Activated CD4-positive, alpha-beta memory T cell treated with anti-CD3 and anti-CD28 coated beads, Interleukin-2, amount 10 ng/mL, durations not matched to agents 7 days and 5 days (primary cell): ENCODE data around the gene HNRNPU. TPM values are rescaled to one million over a fixed set of nuclear protein-coding genes. Genes with fewer than 3 reads are reported as not detected.

Experiments used
- CTCF ChIA-PET: fragments of 350-600 bp; sonication (Branson Sonifier 250); formaldehyde crosslinking; loops from one replicate; lab custom pipeline; 2021; ENCODE audit warnings: antibody characterized with exemption, inconsistent platforms; lab: Charles Lee
- POLR2A ChIA-PET: fragments of 350-600 bp; sonication (Branson Sonifier 250); formaldehyde crosslinking; loops from one replicate; lab custom pipeline; 2021; ENCODE audit warnings: antibody characterized with exemption; lab: Charles Lee
- DNase-seq: peaks from one replicate; pipeline ENCODE4 v3.0.0-alpha.2; 2020
- H3K27ac Mint-ChIP-seq: one replicate; pipeline ENCODE4 v1.8.0; 2021; ENCODE audit warnings: mild to moderate bottlenecking, mixed read lengths
- H3K27me3 Mint-ChIP-seq: one replicate; pipeline ENCODE4 v1.8.0; 2021; ENCODE audit warnings: mixed read lengths
- H3K36me3 Mint-ChIP-seq: one replicate; pipeline ENCODE4 v1.8.0; 2021; ENCODE audit warnings: low read depth, mixed read lengths
- H3K4me1 Mint-ChIP-seq: one replicate; pipeline ENCODE4 v1.8.0; 2021; ENCODE audit warnings: mixed read lengths
- H3K4me3 Mint-ChIP-seq: one replicate; pipeline ENCODE4 v1.8.0; 2021; ENCODE audit warnings: mild to moderate bottlenecking, mixed read lengths
- H3K9me3 Mint-ChIP-seq: one replicate; pipeline ENCODE4 v1.8.0; 2021; ENCODE audit warnings: mixed read lengths
- total RNA-seq, 2 experiments: library from RNA; stranded (reverse); gene quantifications; one replicate each; pipeline ENCODE4 v1.2.3, GENCODE V29; 2021

Gene HNRNPU
- total RNA-seq, 2 experiments from 2014 or later = 364 to 371 TPM

GRCh38 chr1:244860914-244861610 is 3.3 kb downstream of the HNRNPU start:
- CTCF ChIA-PET = interaction anchor here (1.3 to 9.1 kb wide), 6 partner anchors 8 to 182 kb away, joined by 4 to 92 read pairs (median 7); partner anchors contain the start of gene COX20
- POLR2A ChIA-PET = interaction anchor here (2.0 to 21.6 kb wide), 5 partner anchors 8 to 181 kb away, joined by 5 to 925 read pairs (median 131); partner anchors contain the start of gene COX20

DNA sequence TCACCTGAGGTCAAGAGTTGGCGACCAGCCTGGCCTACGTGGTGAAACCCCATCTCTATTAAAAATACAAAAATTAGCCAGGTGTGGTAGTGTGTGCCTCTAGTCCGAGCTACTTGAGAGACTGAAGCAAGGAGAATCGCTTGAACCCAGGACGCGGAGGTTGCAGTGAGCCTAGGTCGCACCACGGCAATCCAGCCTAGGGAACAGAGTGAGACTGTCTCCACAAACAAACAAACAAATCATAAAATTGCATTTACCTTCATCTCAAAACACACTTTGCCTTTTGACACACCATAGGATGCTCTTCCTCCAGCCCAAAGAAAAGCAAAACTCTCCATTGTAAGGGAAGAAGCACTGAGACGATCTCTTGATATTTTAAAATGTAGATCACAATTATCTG is 4.3 kb downstream of the HNRNPU start:
- POLR2A ChIA-PET = interaction anchor here (0.8 to 21.6 kb wide), 4 partner anchors 7 to 109 kb away, joined by 3 to 925 read pairs (median 138); partner anchors contain the start of gene COX20
- Mint-ChIP-seq H3K4me1 (peaks cover 69% of the 10 kb centered on the region), H3K4me3 (peak overlapping the region; percentile 81)

More at GRCh38 chr1:244860914-244861610, 3.3 kb downstream of the HNRNPU start:
- H3K4me1 Mint-ChIP-seq = peaks cover 68% of the 10 kb centered on the region
- H3K27me3 Mint-ChIP-seq = no peaks in the 10 kb centered on the region
- H3K36me3 Mint-ChIP-seq = peaks cover 74% of the 10 kb centered on the region
- DNase-seq = no peak
- H3K9me3 Mint-ChIP-seq = no peaks in the 10 kb centered on the region
- H3K4me3 Mint-ChIP-seq = peak overlapping the region; percentile 81
- H3K27ac Mint-ChIP-seq = peak overlapping the region; percentile 70

DNA sequence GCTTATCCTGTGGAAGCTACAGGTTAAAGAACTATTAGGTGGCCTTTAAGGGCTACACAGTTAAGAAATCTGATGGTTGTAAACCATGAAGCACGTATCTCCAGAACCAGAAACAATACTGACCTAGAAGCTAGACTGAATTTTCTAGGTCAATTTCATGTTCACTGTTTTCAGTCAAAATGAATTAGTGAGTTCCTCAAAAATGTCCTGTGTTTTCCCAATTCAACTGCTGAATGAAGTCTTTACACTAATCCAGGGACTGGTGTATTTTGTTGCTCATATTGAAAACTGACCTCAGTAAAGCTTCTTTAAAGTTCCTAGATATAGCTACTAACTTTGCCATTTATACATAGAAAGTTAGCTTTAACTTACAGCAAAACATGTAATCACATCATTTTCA is 6.0 kb downstream of the HNRNPU start:
- Mint-ChIP-seq H3K4me3 (no peak overlapping the region), H3K9me3 (no peaks in the 10 kb centered on the region), H3K27ac (peak overlapping the region; percentile 48), H3K36me3 (peaks cover 91% of the 10 kb centered on the region), H3K27me3 (no peaks in the 10 kb centered on the region), H3K4me1 (peaks cover 82% of the 10 kb centered on the region)
- ChIA-PET CTCF (interaction anchor here (1.3 to 9.1 kb wide), 2 partner anchors 22 to 184 kb away, joined by 8 to 92 read pairs; partner anchors contain the start of gene COX20), POLR2A (interaction anchor here (7.7 to 21.6 kb wide), 2 partner anchors 6 to 18 kb away, joined by 131 to 925 read pairs; partner anchors contain the start of gene COX20)
- DNase-seq = no peak

More for the DNA sequence above, 4.3 kb downstream of the HNRNPU start:
- DNase-seq = no peak
- CTCF ChIA-PET = interaction anchor here (0.9 to 9.1 kb wide), 3 partner anchors 24 to 183 kb away, joined by 4 to 92 read pairs (median 6); partner anchors contain the start of gene COX20
- Mint-ChIP-seq H3K27me3 (no peaks in the 10 kb centered on the region), H3K27ac (peak overlapping the region; percentile 8), H3K36me3 (peaks cover 84% of the 10 kb centered on the region), H3K9me3 (no peaks in the 10 kb centered on the region)

GRCh38 chr1:244857761-244858160 is 6.6 kb downstream of the HNRNPU start:
- ChIA-PET CTCF (interaction anchor here (0.8 to 9.1 kb wide), 3 partner anchors 20 to 185 kb away, joined by 3 to 92 read pairs (median 8); partner anchors contain the start of gene COX20), POLR2A (interaction anchor here (1.0 to 21.6 kb wide), 3 partner anchors 5 to 17 kb away, joined by 4 to 925 read pairs (median 131); partner anchors contain the start of gene COX20)
- Mint-ChIP-seq H3K36me3 (peaks cover 91% of the 10 kb centered on the region), H3K27me3 (no peaks in the 10 kb centered on the region), H3K4me3 (no peak overlapping the region), H3K9me3 (no peaks in the 10 kb centered on the region), H3K27ac (peak overlapping the region; percentile 48), H3K4me1 (peaks cover 84% of the 10 kb centered on the region)
- no peak for DNase-seq

DNA sequence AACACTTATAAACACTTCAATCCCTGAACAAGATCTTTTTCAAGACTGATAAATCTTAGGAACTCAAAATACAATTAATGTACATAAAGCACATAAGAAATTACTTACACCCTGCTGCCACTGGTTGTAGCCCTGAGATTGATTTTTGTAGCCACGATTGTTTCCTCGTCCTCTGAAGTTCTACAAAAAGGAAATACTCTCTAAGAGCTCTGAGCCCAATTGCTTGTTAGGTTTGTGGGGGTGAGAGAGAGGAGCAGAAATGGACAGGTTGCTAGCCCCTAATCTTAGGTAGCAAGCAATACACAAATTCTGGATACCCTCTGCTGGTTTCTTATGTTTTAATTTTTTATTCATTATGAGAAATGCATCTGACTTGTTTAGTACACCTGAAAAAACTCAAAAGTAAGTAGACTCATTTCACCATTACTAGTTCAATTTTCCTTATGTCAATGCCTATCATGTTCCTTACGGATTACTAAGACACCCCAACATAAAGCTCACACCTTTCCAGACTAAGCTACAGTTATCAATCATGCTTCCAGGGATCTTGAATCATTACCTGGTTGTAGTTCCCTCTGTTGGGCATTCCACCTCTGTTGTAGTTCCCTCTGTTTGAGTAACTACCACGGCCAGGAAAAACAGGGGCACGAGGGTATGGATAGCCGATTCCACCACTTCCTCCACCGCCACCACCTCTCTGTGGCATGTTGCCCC is 9.3 kb downstream of the HNRNPU start:
- CTCF ChIA-PET = interaction anchor here (0.8 to 3.2 kb wide), 3 partner anchors 19 to 187 kb away, joined by 3 to 15 read pairs (median 13); partner anchors contain the start of gene COX20
- POLR2A ChIA-PET = interaction anchor here (1.0 to 21.6 kb wide), 4 partner anchors 7 to 188 kb away, joined by 4 to 925 read pairs (median 68); partner anchors contain the start of genes COX20 and HNRNPU
- no peaks in the 10 kb centered on the region for H3K27me3 Mint-ChIP-seq
- peak overlapping the region; percentile 37 for H3K4me3 Mint-ChIP-seq
- peak overlapping the region; percentile 70 for H3K27ac Mint-ChIP-seq
- H3K4me1 Mint-ChIP-seq = peaks cover 80% of the 10 kb centered on the region
- no peaks in the 10 kb centered on the region for H3K9me3 Mint-ChIP-seq
- DNase-seq = no peak
- H3K36me3 Mint-ChIP-seq = peaks cover 92% of the 10 kb centered on the region

DNA sequence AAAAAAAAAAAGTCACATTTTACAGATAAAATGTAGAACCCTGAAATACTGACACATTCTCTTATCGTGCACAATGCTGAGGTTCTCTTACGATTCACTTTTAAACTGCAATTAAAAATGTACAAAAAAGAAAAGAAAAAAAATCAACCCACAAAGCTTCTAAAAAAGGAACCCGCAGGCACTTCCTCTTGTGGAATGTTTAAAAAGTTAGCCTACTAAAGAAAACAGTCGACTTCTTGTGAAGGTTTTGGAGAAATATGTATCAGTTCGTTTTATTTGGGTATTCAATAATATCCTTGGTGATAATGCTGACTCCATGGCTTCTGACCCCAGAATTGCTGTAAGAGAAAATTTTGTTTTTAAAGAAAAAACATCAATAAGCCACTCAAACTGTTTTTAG is 10.2 kb downstream of the HNRNPU start:
- DNase-seq = no peak
- peak overlapping the region; percentile 65 for H3K27ac Mint-ChIP-seq
- CTCF ChIA-PET = interaction anchor here (1.4 to 2.4 kb wide), 3 partner anchors 8 to 18 kb away, joined by 6 to 15 read pairs (median 8); partner anchors contain the start of gene COX20
- peak overlapping the region; percentile 19 for H3K4me3 Mint-ChIP-seq
- POLR2A ChIA-PET = interaction anchor here (0.6 to 21.6 kb wide), 5 partner anchors 8 to 188 kb away, joined by 3 to 925 read pairs (median 4); partner anchors contain the start of genes COX20 and HNRNPU
- H3K4me1 Mint-ChIP-seq = peaks cover 79% of the 10 kb centered on the region
- H3K27me3 Mint-ChIP-seq = no peaks in the 10 kb centered on the region
- H3K9me3 Mint-ChIP-seq = no peaks in the 10 kb centered on the region
- peaks cover 93% of the 10 kb centered on the region for H3K36me3 Mint-ChIP-seq

- H3K27ac Mint-ChIP-seq = no peak overlapping the region
- DNase-seq = no peak
- CTCF ChIA-PET = interaction anchor here (0.6 to 4.3 kb wide), 5 partner anchors 9 to 190 kb away, joined by 3 to 17 read pairs (median 6); partner anchors contain the start of gene COX20
- H3K36me3 Mint-ChIP-seq = peaks cover 93% of the 10 kb centered on the region
- H3K4me3 Mint-ChIP-seq = no peak overlapping the region
- POLR2A ChIA-PET = interaction anchor here (7.8 to 21.6 kb wide), 2 partner anchors 9 to 12 kb away, joined by 131 to 925 read pairs; partner anchors contain the start of genes COX20 and HNRNPU
- H3K9me3 Mint-ChIP-seq = no peaks in the 10 kb centered on the region
- no peaks in the 10 kb centered on the region for H3K27me3 Mint-ChIP-seq
- peaks cover 72% of the 10 kb centered on the region for H3K4me1 Mint-ChIP-seq
Measured at GRCh38 chr1:244852694-244853093, 11.6 kb downstream of the HNRNPU start.

- Mint-ChIP-seq H3K4me3 (no peak overlapping the region), H3K27me3 (no peaks in the 10 kb centered on the region), H3K9me3 (no peaks in the 10 kb centered on the region), H3K4me1 (peaks cover 67% of the 10 kb centered on the region), H3K27ac (no peak overlapping the region), H3K36me3 (peaks cover 91% of the 10 kb centered on the region)
- ChIA-PET POLR2A (interaction anchor here (7.8 to 21.6 kb wide), 2 partner anchors 10 to 11 kb away, joined by 131 to 925 read pairs; partner anchors contain the start of genes COX20 and HNRNPU), CTCF (interaction anchor here (0.9 to 4.3 kb wide), 3 partner anchors 10 to 191 kb away, joined by 3 to 17 read pairs (median 4); no protein-coding TSS in a partner anchor)
- no peak for DNase-seq
Measured at GRCh38 chr1:244851546-244852231, 12.7 kb downstream of the HNRNPU start.

DNA sequence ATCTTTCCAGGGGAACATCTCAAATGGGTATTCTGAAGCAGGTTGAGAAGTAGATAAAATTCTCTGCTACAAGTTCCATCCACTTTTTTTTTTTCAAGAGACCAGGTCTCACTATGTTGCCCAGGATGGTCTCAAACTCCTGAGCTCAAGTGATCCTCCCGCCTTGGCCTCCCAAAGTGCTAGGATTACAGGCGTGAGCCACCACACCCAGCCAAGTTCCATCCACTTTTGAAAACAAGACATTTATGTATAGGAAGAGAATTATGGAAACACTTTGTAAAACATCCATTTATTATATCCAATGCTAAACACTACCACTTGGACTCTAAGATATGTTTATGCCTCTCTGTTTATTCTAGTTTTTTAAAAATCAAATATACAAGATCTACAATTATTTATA is 13.4 kb downstream of the HNRNPU start:
- H3K4me1 Mint-ChIP-seq = peaks cover 61% of the 10 kb centered on the region
- H3K36me3 Mint-ChIP-seq = peaks cover 91% of the 10 kb centered on the region
- ChIA-PET POLR2A (interaction anchor here (7.8 to 21.6 kb wide), 2 partner anchors 11 kb away, joined by 131 to 925 read pairs; partner anchors contain the start of genes COX20 and HNRNPU), CTCF (interaction anchor here (0.9 to 4.3 kb wide), 3 partner anchors 9 to 192 kb away, joined by 3 to 17 read pairs (median 4); no protein-coding TSS in a partner anchor)
- peak overlapping the region; percentile 40 for H3K27ac Mint-ChIP-seq
- H3K9me3 Mint-ChIP-seq = no peaks in the 10 kb centered on the region
- no peak overlapping the region for H3K4me3 Mint-ChIP-seq
- DNase-seq = no peak
- H3K27me3 Mint-ChIP-seq = no peaks in the 10 kb centered on the region

DNA sequence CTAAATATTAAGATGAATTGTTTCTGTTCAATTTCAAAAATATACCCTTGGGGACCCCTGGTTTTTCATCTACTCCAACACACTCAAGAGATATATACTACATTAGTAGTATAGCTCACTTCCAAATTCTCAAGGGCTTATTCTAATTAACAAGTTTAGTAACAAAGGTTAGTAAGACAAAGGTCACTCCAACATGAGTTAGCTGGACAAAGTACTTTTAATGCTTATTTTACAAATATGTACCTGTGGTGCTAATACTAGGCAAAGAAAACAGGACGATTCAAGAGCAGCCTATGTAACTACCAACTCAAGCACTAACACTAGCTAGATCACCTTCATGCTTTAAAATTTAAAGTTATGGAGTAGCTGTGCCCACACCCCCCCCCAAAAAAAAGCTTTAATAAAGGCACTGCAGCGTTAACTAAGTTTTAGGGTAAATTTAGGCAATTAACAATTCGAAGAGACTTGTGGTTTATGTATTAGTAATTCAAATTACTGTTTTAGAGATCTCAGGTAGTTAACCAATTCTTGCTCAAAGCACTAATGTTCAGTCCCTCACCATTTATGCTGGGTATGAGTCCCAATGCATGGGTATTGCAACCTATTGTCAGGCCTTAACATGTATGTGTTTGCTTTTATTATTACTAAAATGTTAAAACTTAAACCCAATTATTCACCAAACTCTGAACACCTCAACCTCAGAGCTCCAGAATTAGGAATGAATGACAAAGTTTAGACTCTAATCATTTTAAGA is 14.1 kb downstream of the HNRNPU start:
- Mint-ChIP-seq H3K9me3 (no peaks in the 10 kb centered on the region), H3K4me1 (peaks cover 60% of the 10 kb centered on the region), H3K36me3 (peaks cover 91% of the 10 kb centered on the region), H3K27ac (no peak overlapping the region), H3K27me3 (no peaks in the 10 kb centered on the region), H3K4me3 (no peak overlapping the region)
- DNase-seq = no peak
- POLR2A ChIA-PET = interaction anchor here (7.8 to 21.6 kb wide), 2 partner anchors 10 to 12 kb away, joined by 131 to 925 read pairs; partner anchors contain the start of genes COX20 and HNRNPU
- CTCF ChIA-PET = interaction anchor here (0.9 to 4.3 kb wide), 2 partner anchors 13 to 193 kb away, joined by 5 to 17 read pairs; no protein-coding TSS in a partner anchor
